ENCODE data around the gene THAP12. TPM values are rescaled to one million over a fixed set of nuclear protein-coding genes. Genes with fewer than 3 reads are reported as not detected.

Gene THAP12
- total and polyA plus RNA-seq, 2 of the 13 experiments (the other 11 are each of a cell fraction or from before 2014, with no cell fraction given): 18.8 to 51.3 TPM

- TF ChIP-seq ZNF562 (CRISPR knock-in tag; IDR thresholded peaks at IDR 0.05; ENCODE audit: borderline replicate concordance) (no peak), THRA (CRISPR knock-in tag; IDR thresholded peaks at IDR 0.05; ENCODE audit: borderline replicate concordance) (no peak), E2F2 (CRISPR knock-in tag; IDR thresholded peaks at IDR 0.05; ENCODE audit: borderline replicate concordance) (no peak), ATF6 (CRISPR knock-in tag; conservative IDR thresholded peaks at IDR 0.05) (no peak)
Measured at GRCh38 chr11:76322942-76323341, 58.0 kb downstream of the THAP12 start (continued).

- Histone ChIP-seq H3K4me3 (replicated peaks in 1 of 3; ENCODE audit: insufficient read depth in 1 of 3, low read depth in 2 of 3, low read length in 3 of 3) (no peak overlapping the region), H2AFZ (ENCODE audit: low read length) (no peak overlapping the region), H3K4me1 (ENCODE audit: insufficient read depth, low read length) (peaks cover 4% of the 10 kb centered on the region), H3K9ac (ENCODE audit: insufficient read depth, low read depth, low read length) (no peak overlapping the region), H3K27me3 (ENCODE audit: control insufficient read depth in 1 of 2, insufficient read depth in 2 of 2, low read length in 2 of 2) (peaks cover 0 to 4% of the 10 kb centered on the region in 2 experiments; a peak in 2 of 5 replicates), H3K9me3 (ENCODE audit: low read length) (no peaks in the 10 kb centered on the region), H3K27ac (ENCODE audit: extremely low read length, insufficient read depth, low read length) (no peak overlapping the region), H4K20me1 (ENCODE audit: insufficient read depth, low read length) (no peaks in the 10 kb centered on the region; the same call in 1 of the 2 replicates), H3K4me2 (ENCODE audit: low read depth, low read length) (no peak overlapping the region), H3K79me2 (ENCODE audit: insufficient read depth, low read length) (no peaks in the 10 kb centered on the region), H3K36me3 (replicated peaks in 1 of 2; ENCODE audit: control insufficient read depth in 1 of 2, insufficient read depth in 2 of 2, low read length in 2 of 2) (no peaks in the 10 kb centered on the region)
- FAIRE-seq (no peak), DNase-seq (ENCODE audit: low spot score) (no peak), ATAC-seq (no peak)
- in situ Hi-C loops (cut with HindIII; ENCODE audit: extremely low pct_ligation_motif_present, low pct_unique_long_range_greater_than_20kb): no loop called here
- intact Hi-C loops (cut with micrococcal nuclease; ENCODE audit: unreplicated experiment): no loop called here
- TF ChIP-seq ATF1 (CRISPR knock-in tag; IDR thresholded peaks at IDR 0.05) (no peak), NONO (IDR thresholded peaks at IDR 0.05) (no peak), NONO (CRISPR knock-in tag; conservative IDR thresholded peaks at IDR 0.05) (no peak)
- ChIA-PET POLR2A (no interaction called here), CTCF (ENCODE audit: low intra/inter-chr PET ratio, low total read pairs) (no interaction called here)
- 54% methylated on average over 5 of the region's 5 CpGs for WGBS (ENCODE audit: low lambda C conversion rate)
- BruUV-seq (replicated peaks): no TSS peak
Measured at GRCh38 chr11:76322540-76322939, 58.4 kb downstream of the THAP12 start.

All from HepG2 (cell line).